HepG2 (cell line): ENCODE data around the gene NDUFB6. TPM values are rescaled to one million over a fixed set of nuclear protein-coding genes. Genes with fewer than 3 reads are reported as not detected.

Experiments used
- ATAC-seq: fragments of 200-7000 bp; cut with Tn5 transposase; 3 replicates; pipeline ENCODE4 v1.9.1; 2020; ENCODE audit warnings: mild to moderate bottlenecking, moderate library complexity
- BruUV-seq: library from RNA; stranded (reverse); fragments of 400-500 nt; replicated peaks from 2 replicates; lab custom pipeline; 2021; lab: Mats Ljungman, UMichigan
- CTCF ChIA-PET: fragments of 300-600 bp; formaldehyde crosslinking; extraction: SDS; loops from one replicate; lab custom pipeline; 2021; ENCODE audit warnings: low total read pairs, inconsistent platforms, low intra/inter-chr PET ratio; lab: Yijun Ruan, JAX
- POLR2A ChIA-PET: fragments of 350-600 bp; sonication (Branson Sonifier 250); formaldehyde crosslinking; loops from one replicate; lab custom pipeline; 2020; ENCODE audit warnings: antibody characterized with exemption, inconsistent platforms; lab: Yijun Ruan, JAX
- DNase-seq: peaks from one replicate; pipeline ENCODE4 v3.0.0-alpha.2; 2015; ENCODE audit warnings: low spot score
- FAIRE-seq: peaks from 3 replicates; lab custom pipeline; 2011; peaks lifted over from hg19 to GRCh38; lab: Jason Lieb, UNC
- H2AFZ ChIP-seq: one replicate; pipeline ENCODE4 v1.6.1; 2011; ENCODE audit warnings: low read length, inconsistent platforms
- H3K27ac ChIP-seq: fragments of 300-600 bp; 3 replicates; pipeline ENCODE4 v1.8.0; 2011; ENCODE audit warnings: mixed run types, mild to moderate bottlenecking, mixed read lengths, low read length, inconsistent platforms; ENCODE audit not compliant: insufficient read depth; ENCODE audit errors: extremely low read length
- H3K27me3 ChIP-seq, 2 experiments: fragments of 200-600 bp in 1 of 2; 2 replicates in 1 of 2; 3 replicates in 1 of 2; pipeline versions ENCODE4 v1.6.0 to v1.8.0; 2011; ENCODE audit warnings: low read length in 2 of 2, mild to moderate bottlenecking in 2 of 2, moderate library complexity in 2 of 2, inconsistent platforms in 1 of 2; ENCODE audit not compliant: insufficient read depth in 2 of 2, control insufficient read depth in 1 of 2
- H3K36me3 ChIP-seq, 2 experiments: fragments of 200-600 bp in 1 of 2; replicated peaks in 1 of 2; 2 replicates in 1 of 2; 3 replicates in 1 of 2; pipeline versions ENCODE4 v1.5.1 to v1.8.0; 2011; ENCODE audit warnings: low read length in 2 of 2, inconsistent platforms in 1 of 2; ENCODE audit not compliant: insufficient read depth in 2 of 2, control insufficient read depth in 1 of 2
- H3K4me1 ChIP-seq: 2 replicates; pipeline ENCODE4 v1.5.1; 2012; ENCODE audit warnings: low read length, inconsistent platforms; ENCODE audit not compliant: insufficient read depth
- H3K4me2 ChIP-seq: 2 replicates; pipeline ENCODE4 v1.6.0; 2011; ENCODE audit warnings: low read depth, low read length, inconsistent platforms
- H3K4me3 ChIP-seq, 3 experiments: fragments of 200-600 bp in 1 of 3; sonication (generic), shearing (Covaris generic) in 1 of 3; replicated peaks in 1 of 3; 2 replicates each; pipeline ENCODE4 v1.5.1; 2011 to 2016; ENCODE audit warnings: low read length in 3 of 3, inconsistent platforms in 2 of 3, low read depth in 2 of 3, mild to moderate bottlenecking in 2 of 3, control low read depth in 1 of 3, mixed read lengths in 1 of 3; ENCODE audit not compliant: insufficient read depth in 1 of 3
- H3K79me2 ChIP-seq: one replicate; pipeline ENCODE4 v1.6.1; 2011; ENCODE audit warnings: low read length, inconsistent platforms; ENCODE audit not compliant: insufficient read depth
- H3K9ac ChIP-seq: 2 replicates; pipeline ENCODE4 v1.6.0; 2011; ENCODE audit warnings: mild to moderate bottlenecking, low read depth, low read length, inconsistent platforms; ENCODE audit not compliant: insufficient read depth
- H3K9me3 ChIP-seq: 2 replicates; pipeline ENCODE4 v1.5.1; 2012; ENCODE audit warnings: mild to moderate bottlenecking, low read length
- H4K20me1 ChIP-seq: 2 replicates; pipeline ENCODE4 v1.6.0; 2011; ENCODE audit warnings: inconsistent platforms, mild to moderate bottlenecking, low read length, moderate library complexity; ENCODE audit not compliant: insufficient read depth
- ATF2 ChIP-seq: sonication (generic); formaldehyde crosslinking; IDR thresholded peaks from 2 replicates; pipeline ENCODE4 v1.4.0; 2020; ENCODE audit warnings: missing genetic modification reagents
- CBFB ChIP-seq: sonication (generic); formaldehyde crosslinking; IDR thresholded peaks from 2 replicates; pipeline ENCODE4 v1.4.0; 2020; ENCODE audit warnings: missing genetic modification reagents
- CREB1 ChIP-seq, 2 experiments: fragments of 450-650 bp in 1 of 2; IDR thresholded peaks; 2 replicates each; pipeline ENCODE4 v1.6.1; 2016 to 2017; ENCODE audit warnings: control low read depth in 1 of 2, mild to moderate bottlenecking in 1 of 2, missing compliant biosample characterization in 1 of 2, missing genetic modification characterization in 1 of 2
- ESRRA ChIP-seq: sonication (generic); formaldehyde crosslinking; IDR thresholded peaks from 2 replicates; pipeline ENCODE4 v1.5.1; 2020; ENCODE audit warnings: mild to moderate bottlenecking, low read depth, missing genetic modification reagents
- JARID2 ChIP-seq: sonication (generic); formaldehyde crosslinking; IDR thresholded peaks from 2 replicates; pipeline ENCODE4 v1.8.1; 2023; ENCODE audit warnings: missing genetic modification reagents, inconsistent platforms; ENCODE audit not compliant: insufficient replicate concordance
- KAT2B ChIP-seq: fragments of 150-350 bp; IDR thresholded peaks from 2 replicates; pipeline ENCODE4 v1.6.1; 2014; ENCODE audit warnings: low read depth, low read length, borderline replicate concordance
- SMC3 ChIP-seq: IDR thresholded peaks from 2 replicates; pipeline ENCODE4 v1.6.1; 2011; ENCODE audit warnings: low read length, improper control_type of control experiment
- ZEB1 ChIP-seq: IDR thresholded peaks from 2 replicates; pipeline ENCODE4 v1.6.1; 2012; ENCODE audit warnings: mild to moderate bottlenecking, low read depth, inconsistent platforms; ENCODE audit not compliant: insufficient replicate concordance
- ZFP1 ChIP-seq: IDR thresholded peaks from 2 replicates; pipeline ENCODE4 v1.6.1; 2016
- ZNF205 ChIP-seq: IDR thresholded peaks from 2 replicates; pipeline ENCODE4 v1.6.1; 2018; ENCODE audit warnings: missing biosample characterization, missing genetic modification reagents
- ZNF337 ChIP-seq: sonication (generic); formaldehyde crosslinking; IDR thresholded peaks from 2 replicates; pipeline ENCODE4 v1.5.1; 2020; ENCODE audit warnings: missing genetic modification reagents, low read depth, mild to moderate bottlenecking, borderline replicate concordance
- ZNF512 ChIP-seq: sonication (generic); formaldehyde crosslinking; IDR thresholded peaks from 2 replicates; pipeline ENCODE4 v1.4.0; 2020; ENCODE audit warnings: mild to moderate bottlenecking, missing genetic modification reagents
- ZNF768 ChIP-seq: sonication (generic); formaldehyde crosslinking; IDR thresholded peaks from 2 replicates; pipeline ENCODE4 v1.4.0; 2020; ENCODE audit warnings: missing genetic modification reagents
- ZSCAN12 ChIP-seq: sonication (generic); formaldehyde crosslinking; IDR thresholded peaks from 2 replicates; pipeline ENCODE4 v1.9.0; 2021; ENCODE audit warnings: mild to moderate bottlenecking, missing genetic modification reagents
- WGBS: methylation state at CpG from one replicate; pipeline ENCODE4 v1.1.6; 2017; ENCODE audit warnings: low lambda C conversion rate; 5-methylcytosine and 5-hydroxymethylcytosine counted together
- in situ Hi-C: cut with HindIII; loops from 2 replicates; pipeline ENCODE4 v1.10.0; 2017; ENCODE audit warnings: low pct_unique_long_range_greater_than_20kb; ENCODE audit not compliant: extremely low pct_ligation_motif_present
- intact Hi-C: fragments of 100-400 bp; cut with micrococcal nuclease; formaldehyde crosslinking; loops from one replicate; pipeline ENCODE4 v1.10.0; 2022; ENCODE audit not compliant: unreplicated experiment
- polyA plus RNA-seq, 8 experiments: library from polyadenylated mRNA; depleted of rRNA in 3 of 8; stranded (reverse) in 7 of 8; unstranded in 1 of 8; fragments of >200 nt; fragmentation: Illumina TruSeq in 4 of 8; extraction: Trizol in 4 of 8; gene quantifications; 2 replicates each; pipeline versions ENCODE4 v1.2.1 to v1.2.3, GENCODE V29; 2011 to 2016; ENCODE audit warnings: low read depth in 4 of 8, missing spikeins in 1 of 8, mixed read lengths in 1 of 8; ENCODE audit not compliant: insufficient read depth in 1 of 8
- total RNA-seq, 5 experiments: library from RNA; depleted of rRNA; stranded (reverse); fragments of >200 nt; fragmentation: Illumina TruSeq; extraction: Trizol; gene quantifications; 2 replicates each; pipeline ENCODE4 v1.2.3, GENCODE V29; 2016; ENCODE audit warnings: low read depth in 1 of 5
- TF ChIP-seq, protein P1 (sequence below): sonication (generic); formaldehyde crosslinking; IDR thresholded peaks from 2 replicates; pipeline ENCODE4 v1.4.0; 2020; ENCODE audit warnings: missing genetic modification reagents

Gene NDUFB6
- total and polyA plus RNA-seq, 2 of the 13 experiments (the other 11 are each of a cell fraction or from before 2014, with no cell fraction given): 31.2 to 81.9 TPM

DNA sequence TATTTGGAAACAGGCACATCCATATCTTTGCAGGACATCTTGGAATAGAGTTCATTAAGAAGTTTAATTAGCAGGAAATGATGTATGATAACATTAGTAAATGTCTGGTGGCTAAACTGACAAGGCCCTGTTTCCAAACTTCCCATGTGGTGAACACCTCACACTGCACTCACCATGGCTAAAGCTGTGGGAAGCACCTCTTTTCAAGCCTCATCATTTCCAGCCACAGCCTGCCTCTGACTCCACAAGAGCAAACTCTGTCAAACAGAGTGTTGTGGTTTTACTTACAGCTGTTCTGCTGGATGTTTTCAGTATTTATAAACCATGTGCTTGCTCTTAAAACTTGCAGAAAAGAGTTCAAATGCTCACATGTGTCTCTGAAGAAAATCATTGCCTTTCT is 14.9 kb upstream of the NDUFB6 start (continued):
- TF ChIP-seq, protein P1, sequence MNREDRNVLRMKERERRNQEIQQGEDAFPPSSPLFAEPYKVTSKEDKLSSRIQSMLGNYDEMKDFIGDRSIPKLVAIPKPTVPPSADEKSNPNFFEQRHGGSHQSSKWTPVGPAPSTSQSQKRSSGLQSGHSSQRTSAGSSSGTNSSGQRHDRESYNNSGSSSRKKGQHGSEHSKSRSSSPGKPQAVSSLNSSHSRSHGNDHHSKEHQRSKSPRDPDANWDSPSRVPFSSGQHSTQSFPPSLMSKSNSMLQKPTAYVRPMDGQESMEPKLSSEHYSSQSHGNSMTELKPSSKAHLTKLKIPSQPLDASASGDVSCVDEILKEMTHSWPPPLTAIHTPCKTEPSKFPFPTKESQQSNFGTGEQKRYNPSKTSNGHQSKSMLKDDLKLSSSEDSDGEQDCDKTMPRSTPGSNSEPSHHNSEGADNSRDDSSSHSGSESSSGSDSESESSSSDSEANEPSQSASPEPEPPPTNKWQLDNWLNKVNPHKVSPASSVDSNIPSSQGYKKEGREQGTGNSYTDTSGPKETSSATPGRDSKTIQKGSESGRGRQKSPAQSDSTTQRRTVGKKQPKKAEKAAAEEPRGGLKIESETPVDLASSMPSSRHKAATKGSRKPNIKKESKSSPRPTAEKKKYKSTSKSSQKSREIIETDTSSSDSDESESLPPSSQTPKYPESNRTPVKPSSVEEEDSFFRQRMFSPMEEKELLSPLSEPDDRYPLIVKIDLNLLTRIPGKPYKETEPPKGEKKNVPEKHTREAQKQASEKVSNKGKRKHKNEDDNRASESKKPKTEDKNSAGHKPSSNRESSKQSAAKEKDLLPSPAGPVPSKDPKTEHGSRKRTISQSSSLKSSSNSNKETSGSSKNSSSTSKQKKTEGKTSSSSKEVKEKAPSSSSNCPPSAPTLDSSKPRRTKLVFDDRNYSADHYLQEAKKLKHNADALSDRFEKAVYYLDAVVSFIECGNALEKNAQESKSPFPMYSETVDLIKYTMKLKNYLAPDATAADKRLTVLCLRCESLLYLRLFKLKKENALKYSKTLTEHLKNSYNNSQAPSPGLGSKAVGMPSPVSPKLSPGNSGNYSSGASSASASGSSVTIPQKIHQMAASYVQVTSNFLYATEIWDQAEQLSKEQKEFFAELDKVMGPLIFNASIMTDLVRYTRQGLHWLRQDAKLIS (CRISPR knock-in tag): no peak

DNA sequence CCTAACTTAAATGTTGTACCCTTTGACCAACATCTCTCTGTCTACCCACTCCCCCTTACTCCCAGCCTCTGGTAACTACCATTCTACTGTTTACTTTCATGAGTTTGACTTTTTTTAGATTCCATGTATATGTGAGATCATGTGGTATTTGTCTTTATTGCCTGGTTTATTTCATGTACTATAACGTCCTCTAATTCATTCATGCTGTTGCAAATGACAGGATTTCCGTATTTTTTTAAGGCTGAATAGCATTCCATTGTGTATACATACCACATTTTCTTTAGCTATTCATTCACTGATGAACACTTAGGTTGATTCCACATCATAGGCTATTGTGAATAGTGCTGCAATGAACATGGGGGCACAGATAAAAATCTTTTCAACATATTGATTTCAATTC is 11.8 kb upstream of the NDUFB6 start:
- no TSS peak for BruUV-seq
- ChIA-PET POLR2A (no interaction called here), CTCF (interaction anchor here (1.5 kb wide), 1 partner anchor 384 kb away, joined by 4 read pairs; no protein-coding TSS in a partner anchor)
- H3K27ac ChIP-seq: no peak overlapping the region
- no peak overlapping the region for H2AFZ ChIP-seq
- intact Hi-C loops (no loop called here), in situ Hi-C loops (loop anchor here (5.0 kb wide), 1 partner anchor 383 kb away; no protein-coding TSS in a partner anchor)
- DNase-seq (no peak), FAIRE-seq (no peak), ATAC-seq (no peak)
- H3K9ac ChIP-seq: no peak overlapping the region
- H4K20me1 ChIP-seq: no peaks in the 10 kb centered on the region
- H3K36me3 ChIP-seq: no peaks in the 10 kb centered on the region
- no peaks in the 10 kb centered on the region for H3K79me2 ChIP-seq
- H3K27me3 ChIP-seq: no peaks in the 10 kb centered on the region
- no peak overlapping the region for H3K4me3 ChIP-seq
- H3K9me3 ChIP-seq: no peaks in the 10 kb centered on the region
- peaks cover 9% of the 10 kb centered on the region for H3K4me1 ChIP-seq
- no peak overlapping the region for H3K4me2 ChIP-seq
- WGBS: 1% methylated on average over 2 of the region's 2 CpGs
- TF ChIP-seq ZFP1 (CRISPR knock-in tag) (no peak), ESRRA (no peak), ATF2 (CRISPR knock-in tag) (no peak), ZEB1 (no peak), JARID2 (no peak), SMC3 (no peak), ZNF512 (CRISPR knock-in tag) (no peak), CBFB (CRISPR knock-in tag) (no peak), CREB1 (IDR thresholded peaks at IDR 0.05) (no peak), CREB1 (CRISPR knock-in tag; IDR thresholded peaks at IDR 0.05) (no peak), ZNF768 (no peak), ZSCAN12 (no peak), ZNF337 (no peak), ZNF205 (CRISPR knock-in tag) (no peak), KAT2B (no peak)
